GM12878 (cell line): ENCODE data around the gene GRIK4. TPM values are rescaled to one million over a fixed set of nuclear protein-coding genes. Genes with fewer than 3 reads are reported as not detected.

ENCODE experiments used
- ATAC-seq: fragments of 200-7000 bp; cut with Tn5 transposase; 3 replicates; pipeline ENCODE4 v1.9.1; 2020; ENCODE audit warnings: mild to moderate bottlenecking, moderate library complexity
- BruUV-seq: library from RNA; stranded (reverse); fragments of 400-500 nt; replicated peaks from 2 replicates; lab custom pipeline; 2021; lab: Mats Ljungman, UMichigan
- CTCF ChIA-PET: fragments of 300-600 bp; sonication (Branson Sonifier 250); formaldehyde crosslinking; extraction: SDS; loops from one replicate; lab custom pipeline; 2021; ENCODE audit warnings: inconsistent platforms; lab: Yijun Ruan, JAX
- POLR2A ChIA-PET: fragments of 350-600 bp; formaldehyde crosslinking; extraction: SDS; loops from one replicate; lab custom pipeline; 2021; ENCODE audit warnings: inconsistent platforms; lab: Charles Lee
- RAD21 ChIA-PET: fragments of 300-600 bp; sonication (Branson Sonifier 250); formaldehyde crosslinking; loops from one replicate; lab custom pipeline; 2023; ENCODE audit warnings: antibody characterized with exemption; ENCODE audit not compliant: unreplicated experiment; lab: Charles Lee
- SMC1A ChIA-PET: fragments of 300-600 bp; sonication (Branson Sonifier 250); formaldehyde crosslinking; loops from one replicate; lab custom pipeline; 2023; ENCODE audit not compliant: unreplicated experiment, uncharacterized antibody; lab: Charles Lee
- DNase-seq: peaks from one replicate; pipeline ENCODE4 v3.0.0-alpha.2; 2011; ENCODE audit warnings: low read depth, low spot score
- FAIRE-seq: peaks from 3 replicates; lab custom pipeline; 2011; peaks lifted over from hg19 to GRCh38; lab: Jason Lieb, UNC
- H2AFZ ChIP-seq: 2 replicates; pipeline ENCODE4 v1.6.0; 2011; ENCODE audit warnings: low read depth, low read length, control low read depth; ENCODE audit not compliant: control insufficient read depth
- H3K27ac ChIP-seq: 2 replicates; pipeline ENCODE4 v1.5.1; 2011; ENCODE audit warnings: control low read depth; ENCODE audit not compliant: control insufficient read depth, insufficient read depth
- H3K27me3 ChIP-seq, 2 experiments: replicated peaks in 1 of 2; 2 replicates each; pipeline versions ENCODE4 v1.6.0 to v1.6.1; 2011; ENCODE audit warnings: low read length in 1 of 2; ENCODE audit not compliant: control insufficient read depth in 2 of 2, insufficient read depth in 2 of 2
- H3K36me3 ChIP-seq, 2 experiments: 2 replicates each; pipeline ENCODE4 v1.5.1; 2011; ENCODE audit warnings: low read length in 1 of 2; ENCODE audit not compliant: control insufficient read depth in 2 of 2, insufficient read depth in 2 of 2
- H3K4me1 ChIP-seq: 2 replicates; pipeline ENCODE4 v1.6.1; 2011; ENCODE audit warnings: mild to moderate bottlenecking, low read length, moderate library complexity, mixed read lengths; ENCODE audit not compliant: control insufficient read depth, insufficient read depth
- H3K4me2 ChIP-seq: 2 replicates; pipeline ENCODE4 v1.6.0; 2011; ENCODE audit warnings: control low read depth; ENCODE audit not compliant: control insufficient read depth, insufficient read depth
- H3K4me3 ChIP-seq: fragments of 200-600 bp; sonication (generic); 2 replicates; pipeline ENCODE4 v1.5.1; 2016
- H3K79me2 ChIP-seq: 2 replicates; pipeline ENCODE4 v1.6.0; 2011; ENCODE audit warnings: low read length; ENCODE audit not compliant: control insufficient read depth, insufficient read depth
- H3K9ac ChIP-seq: 2 replicates; pipeline ENCODE4 v1.8.0; 2011; ENCODE audit warnings: low read length, control low read depth, mixed read lengths; ENCODE audit not compliant: control insufficient read depth, insufficient read depth
- H3K9me3 ChIP-seq: replicated peaks from 3 replicates; pipeline ENCODE4 v1.5.1; 2011; ENCODE audit warnings: mild to moderate bottlenecking, low read length; ENCODE audit not compliant: control insufficient read depth, insufficient read depth
- H4K20me1 ChIP-seq: 2 replicates; pipeline ENCODE4 v1.6.0; 2011; ENCODE audit not compliant: control insufficient read depth, insufficient read depth
- BMI1 ChIP-seq: fragments of 450-650 bp; IDR thresholded peaks from 2 replicates; pipeline ENCODE4 v1.6.1; 2016; ENCODE audit warnings: mild to moderate bottlenecking, moderate library complexity, borderline replicate concordance
- CBFB ChIP-seq: IDR thresholded peaks from 2 replicates; pipeline ENCODE4 v1.6.1; 2016; ENCODE audit warnings: antibody characterized with exemption, low read depth
- CREB1 ChIP-seq: IDR thresholded peaks from 2 replicates; pipeline ENCODE4 v1.6.1; 2012; ENCODE audit warnings: low read depth, mild to moderate bottlenecking, inconsistent platforms
- EGR1 ChIP-seq, 2 experiments: IDR thresholded peaks; 1 replicate in 1 of 2; 2 replicates in 1 of 2; pipeline ENCODE4 v1.6.1; 2011 to 2012; ENCODE audit warnings: low read depth in 2 of 2, low read length in 2 of 2, borderline replicate concordance in 1 of 2, mild to moderate bottlenecking in 1 of 2, moderate library complexity in 1 of 2
- ELK1 ChIP-seq: IDR thresholded peaks from 2 replicates; pipeline ENCODE4 v1.6.1; 2012; ENCODE audit warnings: low read depth, low read length, improper control_type of control experiment
- GATAD2B ChIP-seq: fragments of 450-650 bp; conservative IDR thresholded peaks from 2 replicates; pipeline ENCODE4 v1.6.1; 2017; ENCODE audit warnings: low read depth, mild to moderate bottlenecking, moderate library complexity
- IKZF1 ChIP-seq: fragments of 450-650 bp; conservative IDR thresholded peaks from 2 replicates; pipeline ENCODE4 v1.6.1; 2017; ENCODE audit warnings: antibody characterized with exemption, mild to moderate bottlenecking
- KAT2A ChIP-seq: conservative IDR thresholded peaks from 2 replicates; pipeline ENCODE4 v1.6.1; 2011; ENCODE audit warnings: low read depth, low read length; ENCODE audit not compliant: control insufficient read depth
- NFXL1 ChIP-seq: fragments of 450-650 bp; IDR thresholded peaks from 2 replicates; pipeline ENCODE4 v1.6.1; 2017; ENCODE audit warnings: antibody characterized with exemption, mild to moderate bottlenecking, borderline replicate concordance
- NFYA ChIP-seq: IDR thresholded peaks from 2 replicates; pipeline ENCODE4 v1.6.1; 2011; ENCODE audit warnings: low read depth, mild to moderate bottlenecking, low read length, improper control_type of control experiment, borderline replicate concordance
- PML ChIP-seq: IDR thresholded peaks from 2 replicates; pipeline ENCODE4 v1.6.1; 2012; ENCODE audit warnings: low read length, inconsistent platforms
- SIN3A ChIP-seq: IDR thresholded peaks from 2 replicates; pipeline ENCODE4 v1.6.1; 2012; ENCODE audit warnings: low read depth, low read length, improper control_type of control experiment
- SP1 ChIP-seq: IDR thresholded peaks from one replicate; pipeline ENCODE4 v1.6.1; 2011; ENCODE audit warnings: low read depth, low read length
- SREBF2 ChIP-seq: IDR thresholded peaks from 2 replicates; pipeline ENCODE4 v1.6.1; 2012; ENCODE audit warnings: mild to moderate bottlenecking, low read length
- SUPT20H ChIP-seq: IDR thresholded peaks from 2 replicates; pipeline ENCODE4 v1.6.1; 2011; ENCODE audit warnings: low read depth, mild to moderate bottlenecking, low read length, moderate library complexity, borderline replicate concordance; ENCODE audit not compliant: control insufficient read depth
- ZNF384 ChIP-seq: IDR thresholded peaks from 2 replicates; pipeline ENCODE4 v1.6.1; 2012; ENCODE audit warnings: low read depth, mild to moderate bottlenecking, low read length, improper control_type of control experiment, borderline replicate concordance
- ZNF622 ChIP-seq: fragments of 450-650 bp; IDR thresholded peaks from 2 replicates; pipeline ENCODE4 v1.6.1; 2017; ENCODE audit warnings: mild to moderate bottlenecking, inconsistent platforms
- WGBS: methylation state at CpG from one replicate; pipeline ENCODE4 v1.1.6; 2016; ENCODE audit warnings: low lambda C conversion rate; ENCODE audit not compliant: insufficient replicate concordance, insufficient coverage; ENCODE audit errors: missing lambda C conversion rate; 5-methylcytosine and 5-hydroxymethylcytosine counted together
- in situ Hi-C: fragments of 300-500 bp; cut with MboI; formaldehyde crosslinking; loops from 9 replicates; pipeline ENCODE4 v1.14.3; 2018; ENCODE audit warnings: mixed read lengths
- intact Hi-C: fragments of 100-400 bp; cut with micrococcal nuclease; formaldehyde crosslinking; loops from one replicate; pipeline ENCODE4 v1.14.2; 2022; ENCODE audit not compliant: unreplicated experiment
- polyA plus RNA-seq, 11 experiments: library from polyadenylated mRNA; depleted of rRNA in 4 of 11; unstranded in 6 of 11; stranded (reverse) in 5 of 11; fragments of >200 nt; fragmentation: Nextera tagmentation in 4 of 11; fragmentation: Illumina TruSeq in 1 of 11; extraction: Ambion mirVana in 4 of 11; extraction: Trizol in 1 of 11; gene quantifications; 1 replicate in 1 of 11; 2 replicates in 10 of 11; pipeline versions ENCODE4 v1.2.1 to v1.2.3, GENCODE V29; 2011 to 2016; ENCODE audit warnings: inconsistent platforms in 2 of 11, missing spikeins in 2 of 11, low read depth in 1 of 11
- total RNA-seq, 4 experiments: library from RNA; depleted of rRNA in 3 of 4; stranded (reverse); fragments of >200 nt in 3 of 4; fragmentation: Illumina TruSeq in 1 of 4; extraction: Trizol in 1 of 4; gene quantifications; 2 replicates each; pipeline versions ENCODE4 v1.2.1 to v1.2.3, GENCODE V29; 2013 to 2021
- TF ChIP-seq, protein P1 (sequence below), 3 experiments: IDR thresholded peaks in 2 of 3; conservative IDR thresholded peaks in 1 of 3; 2 replicates each; pipeline ENCODE4 v1.5.1; 2011; ENCODE audit warnings: low read depth in 3 of 3, low read length in 3 of 3, mild to moderate bottlenecking in 3 of 3, control low read depth in 2 of 3, moderate library complexity in 2 of 3, inconsistent platforms in 1 of 3, mixed read lengths in 1 of 3; ENCODE audit not compliant: control insufficient read depth in 2 of 3, insufficient read depth in 1 of 3; ENCODE audit errors: extremely low read depth in 1 of 3
- TF ChIP-seq, protein P2 (sequence below): IDR thresholded peaks from 2 replicates; pipeline ENCODE4 v1.6.1; 2012; ENCODE audit warnings: mild to moderate bottlenecking, low read depth, low read length

GRIK4 gene
- total and polyA plus RNA-seq, 10 of the 15 experiments (the other 5 are each of a cell fraction or from before 2014, with no cell fraction given) = 0.33 to 3.6 (median 0.72) TPM

DNA sequence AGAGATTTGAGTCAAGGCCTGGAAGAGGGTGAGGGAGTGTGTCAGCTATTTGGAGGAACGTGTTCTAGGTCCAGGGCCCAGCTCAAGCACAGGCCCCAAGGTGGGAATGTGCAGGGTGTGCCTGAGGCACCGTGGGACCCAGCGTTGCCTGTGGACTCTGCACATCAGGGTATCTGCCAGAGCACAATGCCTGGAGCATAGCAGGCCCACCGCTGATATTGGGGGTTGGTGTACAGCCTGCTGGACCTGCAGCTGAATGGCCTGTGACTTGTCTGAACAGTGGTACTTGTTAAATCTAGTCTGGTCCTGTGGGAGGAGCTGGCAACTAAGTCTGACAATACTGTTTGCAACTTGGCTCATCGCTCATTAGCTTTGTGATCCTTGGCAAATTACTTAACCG, 131.7 kb downstream of the GRIK4 start:
- ChIA-PET CTCF (interaction anchor here (0.6 to 4.1 kb wide), 5 partner anchors 12 to 223 kb away, joined by 3 to 14 read pairs (median 3); no protein-coding TSS in a partner anchor), POLR2A (no interaction called here), RAD21 (interaction anchor here (0.6 kb wide), 1 partner anchor 28 kb away, joined by 3 read pairs; no protein-coding TSS in a partner anchor), SMC1A (interaction anchor here (0.9 to 2.6 kb wide), 6 partner anchors 8 to 42 kb away, joined by 3 to 11 read pairs (median 8); no protein-coding TSS in a partner anchor)
- Histone ChIP-seq H3K9ac (no peak overlapping the region), H3K27me3 (no peaks in the 10 kb centered on the region), H4K20me1 (no peaks in the 10 kb centered on the region), H3K4me1 (no peaks in the 10 kb centered on the region), H3K79me2 (no peaks in the 10 kb centered on the region), H3K4me2 (no peak overlapping the region), H3K4me3 (no peak overlapping the region), H3K9me3 (no peaks in the 10 kb centered on the region), H3K27ac (no peak overlapping the region), H3K36me3 (no peaks in the 10 kb centered on the region; a peak in 1 of 4 replicates), H2AFZ (no peak overlapping the region)
- no peak for FAIRE-seq
- BruUV-seq = no TSS peak
- 38% methylated on average over 6 of the region's 6 CpGs for WGBS
- in situ Hi-C loops = no loop called here
- no peak for DNase-seq
- ATAC-seq = no peak
- intact Hi-C loops = no loop called here
- TF ChIP-seq KAT2A (no peak), SREBF2 (no peak), ZNF622 (no peak), NFYA (no peak), EGR1 (IDR thresholded peaks at IDR 0.05; ENCODE audit: borderline replicate concordance in 1 of 2, low read depth in 2 of 2, low read length in 2 of 2) (no peak), ELK1 (no peak), NFXL1 (no peak), ZNF384 (no peak), BMI1 (no peak), IKZF1 (no peak), PML (no peak), SUPT20H (no peak), CREB1 (no peak), GATAD2B (no peak), SIN3A (no peak), SP1 (no peak), CBFB (no peak)
- TF ChIP-seq, protein P1, sequence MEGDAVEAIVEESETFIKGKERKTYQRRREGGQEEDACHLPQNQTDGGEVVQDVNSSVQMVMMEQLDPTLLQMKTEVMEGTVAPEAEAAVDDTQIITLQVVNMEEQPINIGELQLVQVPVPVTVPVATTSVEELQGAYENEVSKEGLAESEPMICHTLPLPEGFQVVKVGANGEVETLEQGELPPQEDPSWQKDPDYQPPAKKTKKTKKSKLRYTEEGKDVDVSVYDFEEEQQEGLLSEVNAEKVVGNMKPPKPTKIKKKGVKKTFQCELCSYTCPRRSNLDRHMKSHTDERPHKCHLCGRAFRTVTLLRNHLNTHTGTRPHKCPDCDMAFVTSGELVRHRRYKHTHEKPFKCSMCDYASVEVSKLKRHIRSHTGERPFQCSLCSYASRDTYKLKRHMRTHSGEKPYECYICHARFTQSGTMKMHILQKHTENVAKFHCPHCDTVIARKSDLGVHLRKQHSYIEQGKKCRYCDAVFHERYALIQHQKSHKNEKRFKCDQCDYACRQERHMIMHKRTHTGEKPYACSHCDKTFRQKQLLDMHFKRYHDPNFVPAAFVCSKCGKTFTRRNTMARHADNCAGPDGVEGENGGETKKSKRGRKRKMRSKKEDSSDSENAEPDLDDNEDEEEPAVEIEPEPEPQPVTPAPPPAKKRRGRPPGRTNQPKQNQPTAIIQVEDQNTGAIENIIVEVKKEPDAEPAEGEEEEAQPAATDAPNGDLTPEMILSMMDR (IDR thresholded peaks at IDR 0.05 in 2 of 3, conservative IDR thresholded peaks at IDR 0.05 in 1 of 3; ENCODE audit: control insufficient read depth in 2 of 3, extremely low read depth in 1 of 3, insufficient read depth in 1 of 3, low read depth in 3 of 3, low read length in 3 of 3) = no peak
- TF ChIP-seq, protein P2, sequence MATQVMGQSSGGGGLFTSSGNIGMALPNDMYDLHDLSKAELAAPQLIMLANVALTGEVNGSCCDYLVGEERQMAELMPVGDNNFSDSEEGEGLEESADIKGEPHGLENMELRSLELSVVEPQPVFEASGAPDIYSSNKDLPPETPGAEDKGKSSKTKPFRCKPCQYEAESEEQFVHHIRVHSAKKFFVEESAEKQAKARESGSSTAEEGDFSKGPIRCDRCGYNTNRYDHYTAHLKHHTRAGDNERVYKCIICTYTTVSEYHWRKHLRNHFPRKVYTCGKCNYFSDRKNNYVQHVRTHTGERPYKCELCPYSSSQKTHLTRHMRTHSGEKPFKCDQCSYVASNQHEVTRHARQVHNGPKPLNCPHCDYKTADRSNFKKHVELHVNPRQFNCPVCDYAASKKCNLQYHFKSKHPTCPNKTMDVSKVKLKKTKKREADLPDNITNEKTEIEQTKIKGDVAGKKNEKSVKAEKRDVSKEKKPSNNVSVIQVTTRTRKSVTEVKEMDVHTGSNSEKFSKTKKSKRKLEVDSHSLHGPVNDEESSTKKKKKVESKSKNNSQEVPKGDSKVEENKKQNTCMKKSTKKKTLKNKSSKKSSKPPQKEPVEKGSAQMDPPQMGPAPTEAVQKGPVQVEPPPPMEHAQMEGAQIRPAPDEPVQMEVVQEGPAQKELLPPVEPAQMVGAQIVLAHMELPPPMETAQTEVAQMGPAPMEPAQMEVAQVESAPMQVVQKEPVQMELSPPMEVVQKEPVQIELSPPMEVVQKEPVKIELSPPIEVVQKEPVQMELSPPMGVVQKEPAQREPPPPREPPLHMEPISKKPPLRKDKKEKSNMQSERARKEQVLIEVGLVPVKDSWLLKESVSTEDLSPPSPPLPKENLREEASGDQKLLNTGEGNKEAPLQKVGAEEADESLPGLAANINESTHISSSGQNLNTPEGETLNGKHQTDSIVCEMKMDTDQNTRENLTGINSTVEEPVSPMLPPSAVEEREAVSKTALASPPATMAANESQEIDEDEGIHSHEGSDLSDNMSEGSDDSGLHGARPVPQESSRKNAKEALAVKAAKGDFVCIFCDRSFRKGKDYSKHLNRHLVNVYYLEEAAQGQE = no peak
